HG03439 (cell line): ENCODE measurements around the gene ADAMTS19.
A peak's percentile ranks its signal among the peaks of the same experiment; 100 is the strongest.

Experiments used
- ATAC-seq: cut with Tn5 transposase; IDR thresholded peaks from one replicate; pipeline ENCODE4 v1.9.1; 2021; ENCODE audit warnings: mild to moderate bottlenecking, moderate library complexity; ENCODE audit not compliant: unreplicated experiment

ADAMTS19 gene

GRCh38 chr5:129664336-129664937 lies 204.3 kb downstream of the ADAMTS19 start:
- ATAC-seq = peak; percentile 73

GRCh38 chr5:129670957-129671500 lies 210.9 kb downstream of the ADAMTS19 start:
- ATAC-seq = no peak

- no peak for ATAC-seq
These were observed 211.9 kb downstream of the ADAMTS19 start for GRCh38 chr5:129672006-129672405.

- ATAC-seq = no peak
These were observed 219.6 kb downstream of the ADAMTS19 start for GRCh38 chr5:129679671-129680070.

- no peak for ATAC-seq
These were observed 227.8 kb downstream of the ADAMTS19 start for GRCh38 chr5:129687941-129688340.

- no peak for ATAC-seq
These were observed 228.9 kb downstream of the ADAMTS19 start for GRCh38 chr5:129689045-129689444.

- ATAC-seq = no peak
These were observed 231.1 kb downstream of the ADAMTS19 start for GRCh38 chr5:129691220-129691619.

GRCh38 chr5:129696636-129697035 lies 236.5 kb downstream of the ADAMTS19 start:
- ATAC-seq = no peak

- ATAC-seq = no peak
These were observed 238.6 kb downstream of the ADAMTS19 start for GRCh38 chr5:129698661-129699060.

- no peak for ATAC-seq
These were observed 256.1 kb downstream of the ADAMTS19 start for GRCh38 chr5:129716235-129716634.

GRCh38 chr5:129716651-129717050 lies 256.6 kb downstream of the ADAMTS19 start:
- no peak for ATAC-seq

- no peak for ATAC-seq
These were observed 257.7 kb downstream of the ADAMTS19 start for GRCh38 chr5:129717751-129718310.

GRCh38 chr5:129718471-129719090 lies 258.5 kb downstream of the ADAMTS19 start:
- no peak for ATAC-seq

- ATAC-seq = no peak
These were observed 264.1 kb downstream of the ADAMTS19 start for GRCh38 chr5:129724222-129724621.

- no peak for ATAC-seq
These were observed 264.5 kb downstream of the ADAMTS19 start for GRCh38 chr5:129724647-129725046.

- no peak for ATAC-seq
These were observed 279.7 kb downstream of the ADAMTS19 start for GRCh38 chr5:129739773-129740172.

GRCh38 chr5:129743541-129744187 lies 283.6 kb downstream of the ADAMTS19 start:
- ATAC-seq = no peak

- no peak for ATAC-seq
These were observed 285.9 kb downstream of the ADAMTS19 start for GRCh38 chr5:129745997-129746396.

GRCh38 chr5:129746876-129747275 lies 286.8 kb downstream of the ADAMTS19 start:
- ATAC-seq = no peak

GRCh38 chr5:129747572-129748407 lies 287.7 kb downstream of the ADAMTS19 start, which contains the start of gene MINAR2:
TSS of gene MINAR2 (plus strand) at chr5:129748094. CDS start at chr5:129748191, 97 bp downstream.
- no peak for ATAC-seq
